K562 (cell line): ENCODE results near the gene PRKAR1B. TPM values are rescaled to one million over a fixed set of nuclear protein-coding genes. Genes with fewer than 3 reads are reported as not detected.
A peak's percentile ranks its signal among the peaks of the same experiment; 100 is the strongest.

Experiments
- HNRNPUL1 ChIP-seq: fragments of 200-400 bp; formaldehyde crosslinking; IDR thresholded peaks from 2 replicates; pipeline ENCODE4 v1.6.1; 2017; ENCODE audit warnings: low read length
- RAD21 ChIP-seq, 2 experiments: fragments of 250-450 bp in 1 of 2; fragments of 450-650 bp in 1 of 2; sonication (Bioruptor Pico) in 1 of 2; formaldehyde crosslinking in 1 of 2; IDR thresholded peaks in 1 of 2; conservative IDR thresholded peaks in 1 of 2; 2 replicates each; pipeline versions ENCODE4 v1.4.0 to v1.8.0; 2020 to 2022; ENCODE audit warnings: mild to moderate bottlenecking in 2 of 2, moderate library complexity in 1 of 2
- SMAD4 ChIP-seq: fragments of 250-450 bp; sonication (Bioruptor Pico); conservative IDR thresholded peaks from 2 replicates; pipeline ENCODE4 v1.8.0; 2021; ENCODE audit warnings: inconsistent platforms, mild to moderate bottlenecking, moderate library complexity
- U2AF2 ChIP-seq: fragments of 200-400 bp; formaldehyde crosslinking; optimal IDR thresholded peaks from 2 replicates; pipeline ENCODE3; 2017; ENCODE audit warnings: low read depth, mild to moderate bottlenecking, low read length
- ZBTB8A ChIP-seq: fragments of 450-650 bp; IDR thresholded peaks from 2 replicates; pipeline ENCODE4 v1.6.1; 2018; ENCODE audit warnings: mild to moderate bottlenecking, moderate library complexity; ENCODE audit not compliant: partially characterized antibody
- polyA plus RNA-seq, 8 experiments: library from polyadenylated mRNA; depleted of rRNA in 4 of 8; stranded (reverse) in 5 of 8; unstranded in 3 of 8; fragments of >200 nt; fragmentation: Nextera tagmentation in 2 of 8; fragmentation: Illumina TruSeq in 1 of 8; extraction: Ambion mirVana in 2 of 8; extraction: Trizol in 1 of 8; gene quantifications; 2 replicates each; pipeline versions ENCODE4 v1.2.1 to v1.2.3, GENCODE V29; 2011 to 2014; ENCODE audit warnings: inconsistent platforms in 1 of 8, missing spikeins in 1 of 8
- total RNA-seq, 7 experiments: library from RNA; depleted of rRNA in 6 of 7; stranded (reverse); fragments of >200 nt in 6 of 7; fragmentation: Illumina TruSeq in 2 of 7; extraction: Trizol in 2 of 7; gene quantifications; 2 replicates each; pipeline versions ENCODE4 v1.2.1 to v1.2.3, GENCODE V29; 2011 to 2021; ENCODE audit warnings: low replicate concordance in 1 of 7
- TF ChIP-seq, protein P1 (sequence below): fragments of 200-600 bp; sonication (generic); IDR thresholded peaks from one replicate; pipeline ENCODE4 v1.6.1; 2012; ENCODE audit warnings: mild to moderate bottlenecking, low read depth, low read length, inconsistent platforms
- TF ChIP-seq, protein P2 (sequence below), 2 experiments: fragments of 450-650 bp; IDR thresholded peaks; 2 replicates each; pipeline ENCODE4 v1.6.1; 2016
- TF ChIP-seq, protein P3 (sequence below): fragments of 250-450 bp; sonication (Bioruptor Pico); IDR thresholded peaks from 2 replicates; pipeline ENCODE4 v1.6.1; 2021; ENCODE audit warnings: mild to moderate bottlenecking
- TF ChIP-seq, protein P4 (sequence below): fragments of 450-650 bp; formaldehyde crosslinking; IDR thresholded peaks from 2 replicates; pipeline ENCODE4 v1.4.0; 2022; ENCODE audit warnings: missing genetic modification characterization
- TF ChIP-seq, protein P5 (sequence below): fragments of 450-650 bp; IDR thresholded peaks from 2 replicates; pipeline ENCODE4 v1.6.1; 2016; ENCODE audit warnings: borderline replicate concordance

The PRKAR1B gene
- total and polyA plus RNA-seq, 9 of the 15 experiments (the other 6 are each of a cell fraction or from before 2014, with no cell fraction given): 0.99 to 30.5 (median 12.7) TPM

DNA sequence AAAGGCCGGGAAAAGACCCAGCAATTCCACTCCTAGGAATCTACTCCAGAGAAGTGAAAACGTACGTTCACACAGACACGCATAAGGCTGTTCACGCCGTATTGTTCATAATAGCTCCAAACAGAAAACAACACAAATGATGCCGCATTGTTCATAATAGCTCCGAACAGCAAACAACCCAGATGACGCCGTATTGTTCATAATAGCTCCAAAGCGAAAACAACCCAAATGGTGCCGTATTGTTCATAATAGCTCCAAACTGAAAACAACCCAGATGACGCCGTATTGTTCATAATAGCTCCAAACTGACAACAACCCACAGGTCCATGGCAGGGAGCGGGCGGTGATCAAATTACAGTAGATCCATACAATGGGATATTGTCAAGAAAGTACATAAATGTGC lies 85.8 kb downstream of the PRKAR1B start (continued):
- TF ChIP-seq, protein P1, sequence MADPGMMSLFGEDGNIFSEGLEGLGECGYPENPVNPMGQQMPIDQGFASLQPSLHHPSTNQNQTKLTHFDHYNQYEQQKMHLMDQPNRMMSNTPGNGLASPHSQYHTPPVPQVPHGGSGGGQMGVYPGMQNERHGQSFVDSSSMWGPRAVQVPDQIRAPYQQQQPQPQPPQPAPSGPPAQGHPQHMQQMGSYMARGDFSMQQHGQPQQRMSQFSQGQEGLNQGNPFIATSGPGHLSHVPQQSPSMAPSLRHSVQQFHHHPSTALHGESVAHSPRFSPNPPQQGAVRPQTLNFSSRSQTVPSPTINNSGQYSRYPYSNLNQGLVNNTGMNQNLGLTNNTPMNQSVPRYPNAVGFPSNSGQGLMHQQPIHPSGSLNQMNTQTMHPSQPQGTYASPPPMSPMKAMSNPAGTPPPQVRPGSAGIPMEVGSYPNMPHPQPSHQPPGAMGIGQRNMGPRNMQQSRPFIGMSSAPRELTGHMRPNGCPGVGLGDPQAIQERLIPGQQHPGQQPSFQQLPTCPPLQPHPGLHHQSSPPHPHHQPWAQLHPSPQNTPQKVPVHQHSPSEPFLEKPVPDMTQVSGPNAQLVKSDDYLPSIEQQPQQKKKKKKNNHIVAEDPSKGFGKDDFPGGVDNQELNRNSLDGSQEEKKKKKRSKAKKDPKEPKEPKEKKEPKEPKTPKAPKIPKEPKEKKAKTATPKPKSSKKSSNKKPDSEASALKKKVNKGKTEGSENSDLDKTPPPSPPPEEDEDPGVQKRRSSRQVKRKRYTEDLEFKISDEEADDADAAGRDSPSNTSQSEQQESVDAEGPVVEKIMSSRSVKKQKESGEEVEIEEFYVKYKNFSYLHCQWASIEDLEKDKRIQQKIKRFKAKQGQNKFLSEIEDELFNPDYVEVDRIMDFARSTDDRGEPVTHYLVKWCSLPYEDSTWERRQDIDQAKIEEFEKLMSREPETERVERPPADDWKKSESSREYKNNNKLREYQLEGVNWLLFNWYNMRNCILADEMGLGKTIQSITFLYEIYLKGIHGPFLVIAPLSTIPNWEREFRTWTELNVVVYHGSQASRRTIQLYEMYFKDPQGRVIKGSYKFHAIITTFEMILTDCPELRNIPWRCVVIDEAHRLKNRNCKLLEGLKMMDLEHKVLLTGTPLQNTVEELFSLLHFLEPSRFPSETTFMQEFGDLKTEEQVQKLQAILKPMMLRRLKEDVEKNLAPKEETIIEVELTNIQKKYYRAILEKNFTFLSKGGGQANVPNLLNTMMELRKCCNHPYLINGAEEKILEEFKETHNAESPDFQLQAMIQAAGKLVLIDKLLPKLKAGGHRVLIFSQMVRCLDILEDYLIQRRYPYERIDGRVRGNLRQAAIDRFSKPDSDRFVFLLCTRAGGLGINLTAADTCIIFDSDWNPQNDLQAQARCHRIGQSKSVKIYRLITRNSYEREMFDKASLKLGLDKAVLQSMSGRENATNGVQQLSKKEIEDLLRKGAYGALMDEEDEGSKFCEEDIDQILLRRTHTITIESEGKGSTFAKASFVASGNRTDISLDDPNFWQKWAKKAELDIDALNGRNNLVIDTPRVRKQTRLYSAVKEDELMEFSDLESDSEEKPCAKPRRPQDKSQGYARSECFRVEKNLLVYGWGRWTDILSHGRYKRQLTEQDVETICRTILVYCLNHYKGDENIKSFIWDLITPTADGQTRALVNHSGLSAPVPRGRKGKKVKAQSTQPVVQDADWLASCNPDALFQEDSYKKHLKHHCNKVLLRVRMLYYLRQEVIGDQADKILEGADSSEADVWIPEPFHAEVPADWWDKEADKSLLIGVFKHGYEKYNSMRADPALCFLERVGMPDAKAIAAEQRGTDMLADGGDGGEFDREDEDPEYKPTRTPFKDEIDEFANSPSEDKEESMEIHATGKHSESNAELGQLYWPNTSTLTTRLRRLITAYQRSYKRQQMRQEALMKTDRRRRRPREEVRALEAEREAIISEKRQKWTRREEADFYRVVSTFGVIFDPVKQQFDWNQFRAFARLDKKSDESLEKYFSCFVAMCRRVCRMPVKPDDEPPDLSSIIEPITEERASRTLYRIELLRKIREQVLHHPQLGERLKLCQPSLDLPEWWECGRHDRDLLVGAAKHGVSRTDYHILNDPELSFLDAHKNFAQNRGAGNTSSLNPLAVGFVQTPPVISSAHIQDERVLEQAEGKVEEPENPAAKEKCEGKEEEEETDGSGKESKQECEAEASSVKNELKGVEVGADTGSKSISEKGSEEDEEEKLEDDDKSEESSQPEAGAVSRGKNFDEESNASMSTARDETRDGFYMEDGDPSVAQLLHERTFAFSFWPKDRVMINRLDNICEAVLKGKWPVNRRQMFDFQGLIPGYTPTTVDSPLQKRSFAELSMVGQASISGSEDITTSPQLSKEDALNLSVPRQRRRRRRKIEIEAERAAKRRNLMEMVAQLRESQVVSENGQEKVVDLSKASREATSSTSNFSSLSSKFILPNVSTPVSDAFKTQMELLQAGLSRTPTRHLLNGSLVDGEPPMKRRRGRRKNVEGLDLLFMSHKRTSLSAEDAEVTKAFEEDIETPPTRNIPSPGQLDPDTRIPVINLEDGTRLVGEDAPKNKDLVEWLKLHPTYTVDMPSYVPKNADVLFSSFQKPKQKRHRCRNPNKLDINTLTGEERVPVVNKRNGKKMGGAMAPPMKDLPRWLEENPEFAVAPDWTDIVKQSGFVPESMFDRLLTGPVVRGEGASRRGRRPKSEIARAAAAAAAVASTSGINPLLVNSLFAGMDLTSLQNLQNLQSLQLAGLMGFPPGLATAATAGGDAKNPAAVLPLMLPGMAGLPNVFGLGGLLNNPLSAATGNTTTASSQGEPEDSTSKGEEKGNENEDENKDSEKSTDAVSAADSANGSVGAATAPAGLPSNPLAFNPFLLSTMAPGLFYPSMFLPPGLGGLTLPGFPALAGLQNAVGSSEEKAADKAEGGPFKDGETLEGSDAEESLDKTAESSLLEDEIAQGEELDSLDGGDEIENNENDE: peak; percentile 98
- TF ChIP-seq RAD21 (CRISPR knock-in tag; conservative IDR thresholded peaks at IDR 0.05 in 1 of 2, IDR thresholded peaks at IDR 0.05 in 1 of 2) (peak in 1 of 2 experiments; percentile 11; a peak in 1 of 4 replicates), ZBTB8A (no peak), SMAD4 (CRISPR knock-in tag) (no peak), HNRNPUL1 (no peak), U2AF2 (no peak)
- TF ChIP-seq, protein P2, sequence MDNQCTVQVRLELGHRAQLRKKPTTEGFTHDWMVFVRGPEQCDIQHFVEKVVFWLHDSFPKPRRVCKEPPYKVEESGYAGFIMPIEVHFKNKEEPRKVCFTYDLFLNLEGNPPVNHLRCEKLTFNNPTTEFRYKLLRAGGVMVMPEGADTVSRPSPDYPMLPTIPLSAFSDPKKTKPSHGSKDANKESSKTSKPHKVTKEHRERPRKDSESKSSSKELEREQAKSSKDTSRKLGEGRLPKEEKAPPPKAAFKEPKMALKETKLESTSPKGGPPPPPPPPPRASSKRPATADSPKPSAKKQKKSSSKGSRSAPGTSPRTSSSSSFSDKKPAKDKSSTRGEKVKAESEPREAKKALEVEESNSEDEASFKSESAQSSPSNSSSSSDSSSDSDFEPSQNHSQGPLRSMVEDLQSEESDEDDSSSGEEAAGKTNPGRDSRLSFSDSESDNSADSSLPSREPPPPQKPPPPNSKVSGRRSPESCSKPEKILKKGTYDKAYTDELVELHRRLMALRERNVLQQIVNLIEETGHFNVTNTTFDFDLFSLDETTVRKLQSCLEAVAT (IDR thresholded peaks at IDR 0.05): 0 out of 4 replicates have a peak, but pooled peaks of 1 of the 2 experiments have one; percentile 31
- TF ChIP-seq, protein P3, sequence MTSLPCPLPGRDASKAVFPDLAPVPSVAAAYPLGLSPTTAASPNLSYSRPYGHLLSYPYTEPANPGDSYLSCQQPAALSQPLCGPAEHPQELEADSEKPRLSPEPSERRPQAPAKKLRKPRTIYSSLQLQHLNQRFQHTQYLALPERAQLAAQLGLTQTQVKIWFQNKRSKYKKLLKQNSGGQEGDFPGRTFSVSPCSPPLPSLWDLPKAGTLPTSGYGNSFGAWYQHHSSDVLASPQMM (CRISPR knock-in tag): no peak
- TF ChIP-seq, protein P4, sequence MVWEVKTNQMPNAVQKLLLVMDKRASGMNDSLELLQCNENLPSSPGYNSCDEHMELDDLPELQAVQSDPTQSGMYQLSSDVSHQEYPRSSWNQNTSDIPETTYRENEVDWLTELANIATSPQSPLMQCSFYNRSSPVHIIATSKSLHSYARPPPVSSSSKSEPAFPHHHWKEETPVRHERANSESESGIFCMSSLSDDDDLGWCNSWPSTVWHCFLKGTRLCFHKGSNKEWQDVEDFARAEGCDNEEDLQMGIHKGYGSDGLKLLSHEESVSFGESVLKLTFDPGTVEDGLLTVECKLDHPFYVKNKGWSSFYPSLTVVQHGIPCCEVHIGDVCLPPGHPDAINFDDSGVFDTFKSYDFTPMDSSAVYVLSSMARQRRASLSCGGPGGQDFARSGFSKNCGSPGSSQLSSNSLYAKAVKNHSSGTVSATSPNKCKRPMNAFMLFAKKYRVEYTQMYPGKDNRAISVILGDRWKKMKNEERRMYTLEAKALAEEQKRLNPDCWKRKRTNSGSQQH (CRISPR knock-in tag): no peak
- TF ChIP-seq, protein P5, sequence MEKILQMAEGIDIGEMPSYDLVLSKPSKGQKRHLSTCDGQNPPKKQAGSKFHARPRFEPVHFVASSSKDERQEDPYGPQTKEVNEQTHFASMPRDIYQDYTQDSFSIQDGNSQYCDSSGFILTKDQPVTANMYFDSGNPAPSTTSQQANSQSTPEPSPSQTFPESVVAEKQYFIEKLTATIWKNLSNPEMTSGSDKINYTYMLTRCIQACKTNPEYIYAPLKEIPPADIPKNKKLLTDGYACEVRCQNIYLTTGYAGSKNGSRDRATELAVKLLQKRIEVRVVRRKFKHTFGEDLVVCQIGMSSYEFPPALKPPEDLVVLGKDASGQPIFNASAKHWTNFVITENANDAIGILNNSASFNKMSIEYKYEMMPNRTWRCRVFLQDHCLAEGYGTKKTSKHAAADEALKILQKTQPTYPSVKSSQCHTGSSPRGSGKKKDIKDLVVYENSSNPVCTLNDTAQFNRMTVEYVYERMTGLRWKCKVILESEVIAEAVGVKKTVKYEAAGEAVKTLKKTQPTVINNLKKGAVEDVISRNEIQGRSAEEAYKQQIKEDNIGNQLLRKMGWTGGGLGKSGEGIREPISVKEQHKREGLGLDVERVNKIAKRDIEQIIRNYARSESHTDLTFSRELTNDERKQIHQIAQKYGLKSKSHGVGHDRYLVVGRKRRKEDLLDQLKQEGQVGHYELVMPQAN: no peak
